Calu3 (cell line): ENCODE measurements around the gene CCL20. TPM values are rescaled to one million over a fixed set of nuclear protein-coding genes. Genes with fewer than 3 reads are reported as not detected.
A peak's percentile ranks its signal among the peaks of the same experiment; 100 is the strongest.
"Not testable (repeated sequence)": the region's sequence is repeated elsewhere in the genome, so short reads cannot be mapped to it uniquely, and the experiment has no call there.

Source experiments
- BruUV-seq: library from RNA; stranded (reverse); fragments of 400-500 nt; replicated peaks from 2 replicates; lab custom pipeline; 2021; lab: Mats Ljungman, UMichigan
- CTCF ChIA-PET: fragments of 300-600 bp; sonication (Branson Sonifier 250); formaldehyde crosslinking; loops from one replicate; lab custom pipeline; 2022; ENCODE audit warnings: antibody characterized with exemption; lab: Charles Lee
- DNase-seq: peaks from one replicate; pipeline ENCODE4 v3.0.0; 2022
- H3K27ac Mint-ChIP-seq: one replicate; pipeline ENCODE4 v1.8.0; 2022; ENCODE audit warnings: mixed read lengths; ENCODE audit not compliant: unreplicated experiment
- H3K27me3 Mint-ChIP-seq: one replicate; pipeline ENCODE4 v1.8.0; 2022; ENCODE audit warnings: mixed read lengths; ENCODE audit not compliant: unreplicated experiment
- H3K36me3 Mint-ChIP-seq: one replicate; pipeline ENCODE4 v1.8.0; 2022; ENCODE audit warnings: mild to moderate bottlenecking, moderate library complexity, mixed read lengths; ENCODE audit not compliant: insufficient read depth, unreplicated experiment
- H3K4me1 Mint-ChIP-seq: one replicate; pipeline ENCODE4 v1.8.0; 2022; ENCODE audit warnings: mild to moderate bottlenecking, low read depth, mixed read lengths; ENCODE audit not compliant: unreplicated experiment
- H3K4me3 Mint-ChIP-seq: one replicate; pipeline ENCODE4 v1.8.0; 2022; ENCODE audit warnings: mild to moderate bottlenecking, low read depth, moderate library complexity, mixed read lengths; ENCODE audit not compliant: unreplicated experiment
- H3K9me3 Mint-ChIP-seq: one replicate; pipeline ENCODE4 v1.8.0; 2022; ENCODE audit warnings: low read depth, mixed read lengths; ENCODE audit not compliant: unreplicated experiment
- intact Hi-C: fragments of 100-400 bp; cut with micrococcal nuclease; formaldehyde crosslinking; loops from one replicate; pipeline ENCODE4 v1.10.0; 2022; ENCODE audit not compliant: unreplicated experiment
- total RNA-seq: library from RNA; stranded (reverse); gene quantifications from 2 replicates; pipeline ENCODE4 v1.2.3, GENCODE V29; 2022
- TF ChIP-seq, protein P1 (sequence below): fragments of 200-600 bp; IDR thresholded peaks from one replicate; pipeline ENCODE4 v1.8.0; 2022; ENCODE audit warnings: antibody characterized with exemption; ENCODE audit not compliant: unreplicated experiment

The CCL20 gene
- total RNA-seq, 1 experiment from 2014 or later = 39.9 TPM

DNA sequence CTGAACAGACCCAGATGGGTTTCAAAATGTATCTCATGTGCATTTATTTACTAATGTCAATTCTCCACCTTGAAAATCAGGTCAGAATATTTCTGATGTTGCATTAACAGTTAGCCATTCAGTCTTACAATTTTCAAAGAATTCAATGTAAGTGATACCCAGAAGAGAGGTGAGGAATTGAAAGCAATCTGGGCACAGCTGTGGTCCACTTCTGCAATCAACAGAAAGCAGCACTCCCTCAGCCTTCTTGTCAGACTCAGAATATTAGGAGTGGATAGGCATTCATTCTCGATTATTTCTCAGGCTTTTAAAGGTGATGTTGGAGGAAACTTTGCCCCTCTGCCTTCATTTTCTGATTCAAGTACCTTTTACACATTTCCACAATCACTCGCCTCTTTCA, 15.7 kb downstream of the CCL20 start:
- Mint-ChIP-seq H3K4me1 (peaks cover 15% of the 10 kb centered on the region), H3K27me3 (peaks cover 17% of the 10 kb centered on the region), H3K36me3 (no peaks in the 10 kb centered on the region), H3K4me3 (no peak overlapping the region), H3K27ac (no peak overlapping the region), H3K9me3 (no peaks in the 10 kb centered on the region)
- TF ChIP-seq, protein P1, sequence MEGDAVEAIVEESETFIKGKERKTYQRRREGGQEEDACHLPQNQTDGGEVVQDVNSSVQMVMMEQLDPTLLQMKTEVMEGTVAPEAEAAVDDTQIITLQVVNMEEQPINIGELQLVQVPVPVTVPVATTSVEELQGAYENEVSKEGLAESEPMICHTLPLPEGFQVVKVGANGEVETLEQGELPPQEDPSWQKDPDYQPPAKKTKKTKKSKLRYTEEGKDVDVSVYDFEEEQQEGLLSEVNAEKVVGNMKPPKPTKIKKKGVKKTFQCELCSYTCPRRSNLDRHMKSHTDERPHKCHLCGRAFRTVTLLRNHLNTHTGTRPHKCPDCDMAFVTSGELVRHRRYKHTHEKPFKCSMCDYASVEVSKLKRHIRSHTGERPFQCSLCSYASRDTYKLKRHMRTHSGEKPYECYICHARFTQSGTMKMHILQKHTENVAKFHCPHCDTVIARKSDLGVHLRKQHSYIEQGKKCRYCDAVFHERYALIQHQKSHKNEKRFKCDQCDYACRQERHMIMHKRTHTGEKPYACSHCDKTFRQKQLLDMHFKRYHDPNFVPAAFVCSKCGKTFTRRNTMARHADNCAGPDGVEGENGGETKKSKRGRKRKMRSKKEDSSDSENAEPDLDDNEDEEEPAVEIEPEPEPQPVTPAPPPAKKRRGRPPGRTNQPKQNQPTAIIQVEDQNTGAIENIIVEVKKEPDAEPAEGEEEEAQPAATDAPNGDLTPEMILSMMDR = no peak
- BruUV-seq = no TSS peak
- intact Hi-C loops = no loop called here
- DNase-seq = no peak
- CTCF ChIA-PET = interaction anchor here (0.6 kb wide), 1 partner anchor 408 kb away, joined by 3 read pairs; no protein-coding TSS in a partner anchor

DNA sequence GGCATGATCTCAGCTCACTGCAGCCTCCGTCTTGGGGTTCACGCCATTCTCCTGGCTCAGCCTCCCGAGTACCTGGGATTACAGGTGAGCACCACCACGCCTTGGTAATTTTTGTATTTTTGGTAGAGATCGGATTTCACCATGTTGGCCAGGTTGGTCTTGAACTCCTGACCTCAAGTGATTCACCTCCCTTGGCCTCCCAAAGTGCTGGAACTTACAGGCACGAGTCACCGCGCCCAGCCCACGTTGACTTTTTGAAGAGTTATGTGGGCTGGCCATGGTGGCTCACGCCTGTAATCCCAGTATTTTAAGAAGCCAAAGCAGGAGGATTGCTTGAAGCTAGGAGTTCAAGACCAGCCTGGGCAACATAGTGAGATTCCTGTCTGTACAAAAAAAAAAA, 20.8 kb downstream of the CCL20 start:
- Mint-ChIP-seq H3K9me3 (peaks cover 4% of the 10 kb centered on the region), H3K4me1 (peaks cover 8% of the 10 kb centered on the region), H3K4me3 (no peak overlapping the region), H3K27me3 (no peaks in the 10 kb centered on the region), H3K27ac (no peak overlapping the region), H3K36me3 (no peaks in the 10 kb centered on the region)
- TF ChIP-seq, protein P1 = no peak
- no peak for DNase-seq
- intact Hi-C loops = no loop called here
- CTCF ChIA-PET = no interaction called here
- no TSS peak for BruUV-seq

DNA sequence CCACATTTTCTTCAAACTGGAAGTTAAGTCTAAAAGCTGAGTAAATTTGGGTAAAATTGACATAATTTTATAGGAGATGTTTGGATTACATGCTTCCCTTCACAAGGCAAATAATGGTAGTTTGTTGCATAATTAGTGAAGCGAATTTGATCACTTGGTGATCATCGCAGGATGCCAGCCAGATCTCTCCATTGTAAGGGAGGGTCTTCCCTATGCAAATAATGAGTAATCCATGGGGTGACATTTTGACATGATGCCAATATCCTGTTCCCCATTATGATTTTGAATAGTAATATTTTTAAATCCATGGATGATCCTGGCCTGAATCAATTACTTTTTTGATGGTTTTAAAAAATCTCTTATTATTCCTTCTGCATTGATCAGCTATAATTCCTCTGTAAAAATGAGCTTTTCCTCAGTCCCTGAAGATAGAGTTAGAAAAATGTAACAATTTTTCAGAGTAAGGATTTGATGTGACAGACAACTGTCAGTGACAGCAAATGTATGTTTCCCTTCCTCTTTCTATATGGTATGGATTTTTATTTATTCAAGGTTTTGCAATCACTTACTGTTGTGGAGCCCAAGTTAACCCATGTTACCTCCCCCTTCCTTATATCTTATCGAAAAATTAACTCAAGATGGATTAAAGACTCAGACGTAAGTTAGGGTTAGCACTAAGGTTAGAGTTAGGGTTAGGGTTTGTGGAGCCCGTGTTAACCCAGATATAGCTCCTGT, 21.4 kb downstream of the CCL20 start:
- intact Hi-C loops = no loop called here
- CTCF ChIA-PET = interaction anchor here (1.2 kb wide), 1 partner anchor 27 kb away, joined by 3 read pairs; no protein-coding TSS in a partner anchor
- Mint-ChIP-seq H3K9me3 (peaks cover 4% of the 10 kb centered on the region), H3K4me1 (peaks cover 11% of the 10 kb centered on the region), H3K36me3 (no peaks in the 10 kb centered on the region), H3K4me3 (no peak overlapping the region), H3K27me3 (no peaks in the 10 kb centered on the region), H3K27ac (no peak overlapping the region)
- no TSS peak for BruUV-seq
- TF ChIP-seq, protein P1 = no peak
- no peak for DNase-seq

DNA sequence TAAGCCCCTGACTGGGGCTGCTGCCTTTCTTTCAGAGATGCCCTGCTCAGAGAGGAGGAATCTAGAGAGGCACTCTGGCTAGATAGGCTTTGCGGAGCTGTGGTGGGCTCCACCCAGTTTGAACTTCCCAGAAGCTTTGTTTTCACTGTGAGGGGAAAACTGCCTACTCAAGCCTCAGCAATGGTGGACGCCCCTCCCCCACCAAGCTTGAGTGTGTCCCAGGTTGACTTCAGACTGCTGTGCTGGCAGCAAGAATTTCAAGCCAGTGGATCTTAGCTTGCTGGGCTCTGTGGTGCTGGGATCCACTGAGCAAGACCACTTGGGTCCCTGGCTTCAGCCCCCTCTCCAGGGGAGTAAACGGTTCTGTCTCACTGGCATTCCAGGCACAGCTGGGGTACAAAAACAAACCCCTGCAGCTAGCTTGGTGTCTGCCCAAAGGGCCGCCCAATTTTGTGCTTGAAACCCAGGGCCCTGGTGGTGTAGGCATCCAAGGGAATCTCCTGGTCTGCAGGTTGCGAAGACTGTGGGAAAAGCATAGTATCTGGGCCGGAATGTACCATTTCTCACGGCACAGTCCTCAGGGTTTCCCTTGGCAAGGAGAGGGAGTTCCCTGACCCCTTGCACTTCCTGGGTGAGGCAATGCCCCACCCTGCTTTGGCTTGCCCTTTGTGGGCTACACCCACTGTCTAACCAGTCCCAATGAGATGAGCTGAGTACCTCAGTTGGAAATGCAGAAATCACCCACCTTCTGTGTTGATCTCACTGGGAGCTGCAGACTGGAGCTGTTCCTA, 25.9 kb downstream of the CCL20 start:
- peaks cover 23% of the 10 kb centered on the region for H3K4me1 Mint-ChIP-seq
- DNase-seq = peak; percentile 53
- H3K36me3 Mint-ChIP-seq, H3K4me3 Mint-ChIP-seq, BruUV-seq, intact Hi-C loops, H3K27ac Mint-ChIP-seq, H3K27me3 Mint-ChIP-seq, CTCF ChIA-PET: not testable (repeated sequence)
- peaks cover 13% of the 10 kb centered on the region for H3K9me3 Mint-ChIP-seq
